ENCODE measurements around the gene EPHB1. TPM values are rescaled to one million over a fixed set of nuclear protein-coding genes. Genes with fewer than 3 reads are reported as not detected.
"Not testable (repeated sequence)": the region's sequence is repeated elsewhere in the genome, so short reads cannot be mapped to it uniquely, and the experiment has no call there.

The EPHB1 gene
- total and polyA plus RNA-seq, 9 donors = 3.5 to 53.4 (median 34.4) TPM

GRCh38 chr3:134956395-134956794, 161.3 kb downstream of the EPHB1 start:
- H3K27ac ChIP-seq (ENCODE audit: low read length) = no peak overlapping the region
- DNase-seq = no peak
- H3K4me1 ChIP-seq (ENCODE audit: control insufficient read depth, insufficient read depth, low read length) = no peaks in the 10 kb centered on the region
- no peak overlapping the region for H3K4me3 ChIP-seq (ENCODE audit: low read length)
- H3K36me3 ChIP-seq (ENCODE audit: control insufficient read depth, insufficient read depth, low read length) = peaks cover 6% of the 10 kb centered on the region
- H3K27me3 ChIP-seq (ENCODE audit: control insufficient read depth, insufficient read depth, low read length) = peaks cover 2% of the 10 kb centered on the region
- peaks cover 6% of the 10 kb centered on the region for H3K9me3 ChIP-seq (replicated peaks; ENCODE audit: control insufficient read depth, low read depth, low read length)
- WGBS (ENCODE audit: insufficient coverage) = no CpG with 5 or more reads among the region's 2 CpGs

GRCh38 chr3:134956844-134957243, 161.8 kb downstream of the EPHB1 start:
- H3K9me3 ChIP-seq (replicated peaks; ENCODE audit: control insufficient read depth, low read depth, low read length) = peaks cover 2% of the 10 kb centered on the region
- no peaks in the 10 kb centered on the region for H3K27me3 ChIP-seq (ENCODE audit: control insufficient read depth, insufficient read depth, low read length)
- peaks cover 2% of the 10 kb centered on the region for H3K36me3 ChIP-seq (ENCODE audit: control insufficient read depth, insufficient read depth, low read length)
- H3K4me1 ChIP-seq (ENCODE audit: control insufficient read depth, insufficient read depth, low read length) = no peaks in the 10 kb centered on the region
- no CpG with 5 or more reads among the region's 1 CpG for WGBS (ENCODE audit: insufficient coverage)
- no peak for DNase-seq
- no peak overlapping the region for H3K27ac ChIP-seq (ENCODE audit: low read length)
- H3K4me3 ChIP-seq (ENCODE audit: low read length) = no peak overlapping the region

- Histone ChIP-seq H3K4me1 (ENCODE audit: control insufficient read depth, insufficient read depth, low read length) (no peaks in the 10 kb centered on the region), H3K4me3 (ENCODE audit: low read length) (no peak overlapping the region), H3K36me3 (ENCODE audit: control insufficient read depth, insufficient read depth, low read length) (no peaks in the 10 kb centered on the region), H3K27ac (ENCODE audit: low read length) (no peak overlapping the region), H3K27me3 (ENCODE audit: control insufficient read depth, insufficient read depth, low read length) (no peaks in the 10 kb centered on the region), H3K9me3 (replicated peaks; ENCODE audit: control insufficient read depth, low read depth, low read length) (no peaks in the 10 kb centered on the region)
- DNase-seq = no peak
Measured at GRCh38 chr3:134959516-134959915, 164.5 kb downstream of the EPHB1 start.

- DNase-seq = peak; percentile 21
- no peaks in the 10 kb centered on the region for H3K9me3 ChIP-seq (replicated peaks; ENCODE audit: control insufficient read depth, low read depth, low read length)
- 77% methylated on average over 4 of the region's 5 CpGs for WGBS (ENCODE audit: insufficient coverage)
- no peaks in the 10 kb centered on the region for H3K36me3 ChIP-seq (ENCODE audit: control insufficient read depth, insufficient read depth, low read length)
- H3K4me3 ChIP-seq (ENCODE audit: low read length) = no peak overlapping the region
- H3K4me1 ChIP-seq (ENCODE audit: control insufficient read depth, insufficient read depth, low read length) = no peaks in the 10 kb centered on the region
- no peak overlapping the region for H3K27ac ChIP-seq (ENCODE audit: low read length)
- no peaks in the 10 kb centered on the region for H3K27me3 ChIP-seq (ENCODE audit: control insufficient read depth, insufficient read depth, low read length)
Measured at GRCh38 chr3:134964226-134964625, 169.2 kb downstream of the EPHB1 start.

- H3K27me3 ChIP-seq (ENCODE audit: control insufficient read depth, insufficient read depth, low read length) = no peaks in the 10 kb centered on the region
- no peaks in the 10 kb centered on the region for H3K4me1 ChIP-seq (ENCODE audit: control insufficient read depth, insufficient read depth, low read length)
- DNase-seq = no peak
- H3K9me3 ChIP-seq (replicated peaks; ENCODE audit: control insufficient read depth, low read depth, low read length) = no peaks in the 10 kb centered on the region
- WGBS (ENCODE audit: insufficient coverage) = 75% methylated on average over 2 of the region's 3 CpGs
- no peaks in the 10 kb centered on the region for H3K36me3 ChIP-seq (ENCODE audit: control insufficient read depth, insufficient read depth, low read length)
- H3K27ac ChIP-seq (ENCODE audit: low read length) = no peak overlapping the region
- no peak overlapping the region for H3K4me3 ChIP-seq (ENCODE audit: low read length)
Measured at GRCh38 chr3:134965865-134966481, 170.9 kb downstream of the EPHB1 start.

GRCh38 chr3:134970895-134971294, 175.8 kb downstream of the EPHB1 start:
- Histone ChIP-seq H3K9me3 (replicated peaks; ENCODE audit: control insufficient read depth, low read depth, low read length) (no peaks in the 10 kb centered on the region), H3K27me3 (ENCODE audit: control insufficient read depth, insufficient read depth, low read length) (no peaks in the 10 kb centered on the region), H3K4me1 (ENCODE audit: control insufficient read depth, insufficient read depth, low read length) (no peaks in the 10 kb centered on the region), H3K4me3 (ENCODE audit: low read length) (no peak overlapping the region), H3K27ac (ENCODE audit: low read length) (no peak overlapping the region), H3K36me3 (ENCODE audit: control insufficient read depth, insufficient read depth, low read length) (no peaks in the 10 kb centered on the region)
- WGBS (ENCODE audit: insufficient coverage) = no CpG with 5 or more reads among the region's 2 CpGs
- no peak for DNase-seq

- H3K36me3 ChIP-seq (ENCODE audit: control insufficient read depth, insufficient read depth, low read length) = no peaks in the 10 kb centered on the region
- WGBS (ENCODE audit: insufficient coverage) = 72% methylated on average over 3 of the region's 3 CpGs
Measured at GRCh38 chr3:134971306-134971705, 176.2 kb downstream of the EPHB1 start.

GRCh38 chr3:134971907-134972306, 176.8 kb downstream of the EPHB1 start:
- not testable (repeated sequence) for H3K9me3 ChIP-seq (replicated peaks; ENCODE audit: control insufficient read depth, low read depth, low read length); H3K4me3 ChIP-seq (ENCODE audit: low read length); H3K4me1 ChIP-seq (ENCODE audit: control insufficient read depth, insufficient read depth, low read length); H3K27ac ChIP-seq (ENCODE audit: low read length); DNase-seq; H3K27me3 ChIP-seq (ENCODE audit: control insufficient read depth, insufficient read depth, low read length); H3K36me3 ChIP-seq (ENCODE audit: control insufficient read depth, insufficient read depth, low read length)

More at GRCh38 chr3:134971306-134971705, 176.2 kb downstream of the EPHB1 start:
- no peak overlapping the region for H3K4me3 ChIP-seq (ENCODE audit: low read length)
- H3K9me3 ChIP-seq (replicated peaks; ENCODE audit: control insufficient read depth, low read depth, low read length) = no peaks in the 10 kb centered on the region
- H3K4me1 ChIP-seq (ENCODE audit: control insufficient read depth, insufficient read depth, low read length) = no peaks in the 10 kb centered on the region
- no peak overlapping the region for H3K27ac ChIP-seq (ENCODE audit: low read length)
- H3K27me3 ChIP-seq (ENCODE audit: control insufficient read depth, insufficient read depth, low read length) = no peaks in the 10 kb centered on the region
- no peak for DNase-seq

- Histone ChIP-seq H3K27me3 (ENCODE audit: control insufficient read depth, insufficient read depth, low read length) (no peaks in the 10 kb centered on the region), H3K9me3 (replicated peaks; ENCODE audit: control insufficient read depth, low read depth, low read length) (no peaks in the 10 kb centered on the region), H3K27ac (ENCODE audit: low read length) (no peak overlapping the region), H3K4me3 (ENCODE audit: low read length) (no peak overlapping the region), H3K4me1 (ENCODE audit: control insufficient read depth, insufficient read depth, low read length) (no peaks in the 10 kb centered on the region), H3K36me3 (ENCODE audit: control insufficient read depth, insufficient read depth, low read length) (no peaks in the 10 kb centered on the region)
- 67% methylated on average over 1 of the region's 2 CpGs for WGBS (ENCODE audit: insufficient coverage)
- no peak for DNase-seq
Measured at GRCh38 chr3:134972836-134973455, 177.9 kb downstream of the EPHB1 start.

GRCh38 chr3:134974624-134975023, 179.6 kb downstream of the EPHB1 start:
- WGBS (ENCODE audit: insufficient coverage) = 20% methylated on average over 3 of the region's 3 CpGs
- no peaks in the 10 kb centered on the region for H3K9me3 ChIP-seq (replicated peaks; ENCODE audit: control insufficient read depth, low read depth, low read length)
- H3K36me3 ChIP-seq (ENCODE audit: control insufficient read depth, insufficient read depth, low read length) = no peaks in the 10 kb centered on the region
- no peaks in the 10 kb centered on the region for H3K27me3 ChIP-seq (ENCODE audit: control insufficient read depth, insufficient read depth, low read length)
- no peak overlapping the region for H3K4me3 ChIP-seq (ENCODE audit: low read length)
- H3K4me1 ChIP-seq (ENCODE audit: control insufficient read depth, insufficient read depth, low read length) = no peaks in the 10 kb centered on the region
- no peak overlapping the region for H3K27ac ChIP-seq (ENCODE audit: low read length)
- peak; percentile 2 for DNase-seq

GRCh38 chr3:134976948-134977347, 181.9 kb downstream of the EPHB1 start:
- 100% methylated on average over 1 of the region's 3 CpGs for WGBS (ENCODE audit: insufficient coverage)
- no peak for DNase-seq
- no peak overlapping the region for H3K4me3 ChIP-seq (ENCODE audit: low read length)
- no peaks in the 10 kb centered on the region for H3K9me3 ChIP-seq (replicated peaks; ENCODE audit: control insufficient read depth, low read depth, low read length)
- no peaks in the 10 kb centered on the region for H3K36me3 ChIP-seq (ENCODE audit: control insufficient read depth, insufficient read depth, low read length)
- H3K27me3 ChIP-seq (ENCODE audit: control insufficient read depth, insufficient read depth, low read length) = no peaks in the 10 kb centered on the region
- H3K4me1 ChIP-seq (ENCODE audit: control insufficient read depth, insufficient read depth, low read length) = no peaks in the 10 kb centered on the region
- H3K27ac ChIP-seq (ENCODE audit: low read length) = no peak overlapping the region
